ENCODE measurements around the gene EED.
"Not testable (repeated sequence)": the region's sequence is repeated elsewhere in the genome, so short reads cannot be mapped to it uniquely, and the experiment has no call there.

Gene EED

GRCh38 chr11:86218125-86219084 lies 26.1 kb upstream of the EED start:
- DNase-seq (ENCODE audit: low read depth in 2 of 2) = peak in 1 of 2 donors; percentile 10

GRCh38 chr11:86219311-86220193 lies 25.0 kb upstream of the EED start:
- DNase-seq (ENCODE audit: low read depth in 2 of 2) = no peak

- DNase-seq (ENCODE audit: low read depth in 2 of 2) = no peak
These were observed 23.9 kb upstream of the EED start for GRCh38 chr11:86220653-86221052.

- no peak for DNase-seq (ENCODE audit: low read depth in 2 of 2)
These were observed 22.5 kb upstream of the EED start for GRCh38 chr11:86222081-86222480.

GRCh38 chr11:86224575-86224974 lies 20.0 kb upstream of the EED start:
- not testable (repeated sequence) for DNase-seq (ENCODE audit: low read depth in 2 of 2)

- DNase-seq (ENCODE audit: low read depth in 2 of 2) = not testable (repeated sequence)
These were observed 19.2 kb upstream of the EED start for GRCh38 chr11:86225344-86225743.

- DNase-seq (ENCODE audit: low read depth in 2 of 2) = no peak
These were observed 16.1 kb upstream of the EED start for GRCh38 chr11:86228269-86229038.

- DNase-seq (ENCODE audit: low read depth in 2 of 2) = not testable (repeated sequence)
These were observed 15.6 kb upstream of the EED start for GRCh38 chr11:86229039-86229330.

GRCh38 chr11:86230179-86230804 lies 14.3 kb upstream of the EED start:
- no peak for DNase-seq (ENCODE audit: low read depth in 2 of 2)

- no peak for DNase-seq (ENCODE audit: low read depth in 2 of 2)
These were observed 13.6 kb upstream of the EED start for GRCh38 chr11:86230921-86231434.

GRCh38 chr11:86232556-86232955 lies 12.0 kb upstream of the EED start:
- no peak for DNase-seq (ENCODE audit: low read depth in 2 of 2)

- no peak for DNase-seq (ENCODE audit: low read depth in 2 of 2)
These were observed 9.6 kb upstream of the EED start for GRCh38 chr11:86234831-86235461.

- no peak for DNase-seq (ENCODE audit: low read depth in 2 of 2)
These were observed 7.2 kb upstream of the EED start for GRCh38 chr11:86237267-86237804.

GRCh38 chr11:86240164-86240563 lies 4.4 kb upstream of the EED start:
- no peak for DNase-seq (ENCODE audit: low read depth in 2 of 2)

- no peak for DNase-seq (ENCODE audit: low read depth in 2 of 2)
These were observed 2.5 kb upstream of the EED start for GRCh38 chr11:86241956-86242535.

GRCh38 chr11:86243396-86243795 lies 1.2 kb upstream of the EED start:
- DNase-seq (ENCODE audit: low read depth in 2 of 2) = no peak

- DNase-seq (ENCODE audit: low read depth in 2 of 2) = peak; percentile 72 to 85
These were observed 461 bp upstream of the EED start for GRCh38 chr11:86244063-86244521.

GRCh38 chr11:86245369-86246292 lies 1.1 kb downstream of the EED start:
- DNase-seq (ENCODE audit: low read depth in 2 of 2) = peak in 1 of 2 donors; percentile 4

- no peak for DNase-seq (ENCODE audit: low read depth in 2 of 2)
These were observed 1.7 kb downstream of the EED start for GRCh38 chr11:86246293-86246675.

Data from stimulated activated CD8-positive, alpha-beta memory T cell treated with anti-CD3 and anti-CD28 coated beads, Interleukin-15, amount 100 ng/mL, for 4 hours (primary cell).